HG03571 (cell line): ENCODE data around the gene HFE.
"Not testable (repeated sequence)": the region's sequence is repeated elsewhere in the genome, so short reads cannot be mapped to it uniquely, and the experiment has no call there.

Experiments used
- ATAC-seq: cut with Tn5 transposase; IDR thresholded peaks from one replicate; pipeline ENCODE4 v1.9.1; 2021; ENCODE audit not compliant: unreplicated experiment

HFE gene

GRCh38 chr6:26087284-26088115, at the start of gene HFE:
Gene HFE, plus strand, starts transcription at chr6:26087429. Its CDS starts 12 bp downstream, at chr6:26087441.
- ATAC-seq = no peak

- no peak for ATAC-seq
These were observed 45.3 kb upstream of the HFE start for GRCh38 chr6:26041946-26042345.

DNA sequence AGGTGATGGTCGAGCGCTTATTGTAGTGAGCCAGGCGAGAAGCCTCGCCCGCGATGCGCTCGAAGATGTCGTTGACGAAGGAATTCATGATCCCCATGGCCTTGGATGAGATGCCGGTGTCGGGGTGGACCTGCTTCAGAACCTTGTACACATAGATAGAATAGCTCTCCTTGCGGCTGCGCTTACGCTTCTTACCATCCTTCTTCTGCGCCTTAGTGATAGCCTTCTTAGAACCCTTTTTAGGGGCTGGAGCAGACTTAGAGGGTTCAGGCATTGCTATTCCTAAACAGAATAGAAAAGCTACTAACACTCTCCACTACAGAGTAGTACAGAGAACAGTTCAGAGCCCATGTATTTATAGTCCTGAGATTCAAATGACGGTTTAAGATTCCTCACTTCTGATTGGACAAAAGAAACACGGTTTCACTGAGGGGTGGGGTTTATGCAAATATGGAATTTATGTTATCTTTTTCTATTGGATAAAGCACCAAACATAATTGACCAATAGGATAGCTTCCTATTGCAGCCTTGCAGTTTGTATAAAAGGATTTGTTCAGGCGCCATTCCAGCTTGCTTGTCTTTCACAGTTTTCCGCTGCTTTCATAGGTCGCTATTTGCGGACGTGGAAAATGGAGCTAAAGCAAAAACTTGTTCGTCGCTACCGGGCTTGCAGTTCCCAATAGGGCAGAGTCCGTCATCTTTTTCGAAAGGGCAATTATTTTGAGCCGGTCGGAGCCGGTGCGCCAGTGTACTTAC, 43.7 kb upstream of the HFE start:
- ATAC-seq = peak; percentile 69

DNA sequence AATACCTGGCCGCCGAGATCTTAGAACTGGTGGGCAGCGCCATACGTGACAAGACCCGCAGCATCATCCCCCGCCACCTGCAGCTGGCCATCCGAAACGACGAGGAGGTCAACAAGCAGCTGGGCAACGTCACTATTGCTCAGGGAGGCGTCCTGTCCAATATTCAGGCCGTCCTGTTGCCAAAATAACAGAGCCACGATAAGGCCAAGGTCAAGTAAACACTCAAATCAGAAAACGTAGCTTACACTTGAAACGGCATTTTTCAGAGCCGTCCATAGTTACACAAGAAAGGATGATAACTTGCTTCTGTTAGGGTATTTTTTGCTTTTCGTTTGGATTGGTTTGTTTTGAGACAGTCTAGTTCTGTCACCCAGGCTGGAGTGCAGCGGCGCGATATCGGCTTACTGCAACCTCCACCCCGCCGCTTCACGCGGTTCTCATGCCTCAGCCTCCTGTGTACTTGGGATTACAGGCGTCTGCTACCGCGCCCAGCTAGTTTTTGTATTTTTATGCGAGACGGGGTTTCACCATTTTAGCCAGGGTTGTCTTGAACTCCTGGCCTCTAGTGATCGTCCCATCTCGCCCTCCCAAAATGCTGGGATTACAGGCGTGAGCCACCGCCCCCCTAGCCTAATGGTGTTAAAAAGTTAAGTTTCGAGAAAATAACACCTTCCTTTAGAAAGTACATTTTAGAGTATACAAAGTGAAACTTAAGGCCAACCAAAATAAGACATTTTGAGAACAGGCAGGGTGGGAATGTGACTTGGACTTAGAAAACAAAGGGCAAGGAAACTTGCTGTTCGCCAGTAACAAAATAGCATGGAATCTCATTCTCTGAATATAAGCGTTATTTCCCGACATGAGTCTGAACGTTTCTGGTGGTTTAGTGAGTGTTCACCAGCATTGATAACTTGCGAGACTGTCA, 42.8 kb upstream of the HFE start:
- ATAC-seq = peak; percentile 18

DNA sequence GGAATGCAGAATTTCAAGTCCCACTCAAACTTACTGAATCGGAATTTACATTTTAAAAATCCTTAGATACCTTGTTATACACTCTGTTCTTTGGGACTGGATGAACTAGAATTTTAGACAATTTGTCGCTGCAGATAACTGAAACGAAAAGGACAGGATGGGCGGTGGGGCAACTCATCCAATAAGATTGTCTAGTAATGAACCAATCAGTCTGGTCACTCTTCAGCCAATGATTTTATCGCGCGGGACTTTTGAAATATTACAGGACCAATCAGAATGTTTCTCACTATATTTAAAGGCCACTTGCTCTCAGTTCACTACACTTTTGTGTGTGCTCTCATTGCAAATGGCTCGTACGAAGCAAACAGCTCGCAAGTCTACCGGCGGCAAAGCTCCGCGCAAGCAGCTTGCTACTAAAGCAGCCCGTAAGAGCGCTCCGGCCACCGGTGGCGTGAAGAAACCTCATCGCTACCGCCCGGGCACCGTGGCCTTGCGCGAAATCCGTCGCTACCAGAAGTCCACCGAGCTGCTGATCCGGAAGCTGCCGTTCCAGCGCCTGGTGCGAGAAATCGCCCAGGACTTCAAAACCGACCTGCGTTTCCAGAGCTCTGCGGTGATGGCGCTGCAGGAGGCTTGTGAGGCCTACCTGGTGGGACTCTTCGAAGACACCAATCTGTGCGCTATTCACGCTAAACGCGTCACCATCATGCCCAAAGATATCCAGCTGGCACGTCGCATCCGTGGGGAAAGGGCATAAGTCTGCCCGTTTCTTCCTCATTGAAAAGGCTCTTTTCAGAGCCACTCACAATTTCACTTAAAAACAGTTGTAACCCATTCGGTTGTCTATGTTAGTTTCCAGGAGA, 41.9 kb upstream of the HFE start:
- peak; percentile 46 for ATAC-seq

- no peak for ATAC-seq
These were observed 41.3 kb upstream of the HFE start for GRCh38 chr6:26045928-26046368.

GRCh38 chr6:26047329-26047728, 39.9 kb upstream of the HFE start:
- not testable (repeated sequence) for ATAC-seq

DNA sequence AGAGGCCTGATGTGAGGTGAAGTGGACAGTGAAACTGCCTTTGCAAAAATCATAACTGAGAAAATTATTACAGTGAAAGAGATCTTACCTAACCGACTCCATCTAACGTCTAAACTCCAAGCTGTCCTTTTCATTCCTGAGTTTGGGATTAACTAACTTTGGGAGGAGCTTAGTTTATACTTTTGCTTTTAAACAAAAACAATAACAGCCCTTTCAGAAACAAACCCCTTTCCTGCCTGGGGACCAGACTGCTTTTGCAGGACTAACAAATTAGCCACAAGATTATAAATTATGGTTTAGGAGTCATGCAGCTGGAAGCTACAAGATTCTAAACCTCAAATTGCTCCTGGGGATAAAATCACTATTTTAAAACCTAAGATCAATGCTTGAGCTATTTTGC, 38.6 kb upstream of the HFE start:
- ATAC-seq = no peak

- no peak for ATAC-seq
These were observed 35.4 kb upstream of the HFE start for GRCh38 chr6:26051665-26052310.

GRCh38 chr6:26052762-26053250, 34.4 kb upstream of the HFE start:
- ATAC-seq = not testable (repeated sequence)

GRCh38 chr6:26053992-26054780, 33.0 kb upstream of the HFE start:
- no peak for ATAC-seq

DNA sequence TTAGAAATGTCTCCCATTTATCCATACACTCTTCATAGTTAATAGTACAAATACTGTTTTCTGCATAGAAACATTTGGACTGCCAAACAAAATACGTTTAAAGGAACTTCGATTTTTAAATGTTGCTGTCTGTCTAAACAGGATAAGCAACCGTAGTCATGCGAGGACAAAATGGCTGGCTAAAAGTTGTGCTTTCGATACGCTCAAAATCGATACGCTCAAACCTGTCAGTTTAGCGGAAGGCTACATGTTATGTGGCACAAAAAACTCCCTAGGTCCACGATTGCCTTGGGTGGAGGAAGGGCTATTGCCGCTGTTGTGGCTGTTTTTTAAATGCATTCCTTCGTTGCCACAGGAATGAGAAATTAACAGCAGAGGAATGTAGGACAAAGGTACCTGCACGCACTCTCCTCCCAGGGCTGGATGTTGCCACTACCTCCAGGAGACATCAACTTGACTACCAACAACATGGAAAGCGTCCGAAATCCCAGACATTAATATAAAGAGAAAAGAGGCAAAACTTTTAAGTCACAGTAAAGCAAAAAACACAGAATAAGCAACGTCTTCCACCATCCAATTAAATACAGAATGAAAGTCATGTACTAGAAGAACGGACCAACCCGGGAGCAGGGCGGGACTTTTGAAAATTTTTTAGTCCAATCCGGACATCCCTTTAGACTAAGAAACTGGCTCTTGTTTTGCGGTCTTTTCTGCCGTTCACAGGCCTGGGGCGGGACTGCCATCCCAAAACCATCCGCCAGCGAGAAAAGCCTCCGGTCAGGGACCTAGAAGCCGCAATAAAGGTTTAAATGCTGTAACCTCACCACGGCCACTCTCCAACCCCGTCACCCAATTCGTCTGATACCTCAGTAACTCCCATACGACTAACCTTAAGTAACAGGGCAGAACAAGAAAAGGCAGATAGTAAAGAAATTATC, 32.2 kb upstream of the HFE start:
- ATAC-seq = peak; percentile 39

DNA sequence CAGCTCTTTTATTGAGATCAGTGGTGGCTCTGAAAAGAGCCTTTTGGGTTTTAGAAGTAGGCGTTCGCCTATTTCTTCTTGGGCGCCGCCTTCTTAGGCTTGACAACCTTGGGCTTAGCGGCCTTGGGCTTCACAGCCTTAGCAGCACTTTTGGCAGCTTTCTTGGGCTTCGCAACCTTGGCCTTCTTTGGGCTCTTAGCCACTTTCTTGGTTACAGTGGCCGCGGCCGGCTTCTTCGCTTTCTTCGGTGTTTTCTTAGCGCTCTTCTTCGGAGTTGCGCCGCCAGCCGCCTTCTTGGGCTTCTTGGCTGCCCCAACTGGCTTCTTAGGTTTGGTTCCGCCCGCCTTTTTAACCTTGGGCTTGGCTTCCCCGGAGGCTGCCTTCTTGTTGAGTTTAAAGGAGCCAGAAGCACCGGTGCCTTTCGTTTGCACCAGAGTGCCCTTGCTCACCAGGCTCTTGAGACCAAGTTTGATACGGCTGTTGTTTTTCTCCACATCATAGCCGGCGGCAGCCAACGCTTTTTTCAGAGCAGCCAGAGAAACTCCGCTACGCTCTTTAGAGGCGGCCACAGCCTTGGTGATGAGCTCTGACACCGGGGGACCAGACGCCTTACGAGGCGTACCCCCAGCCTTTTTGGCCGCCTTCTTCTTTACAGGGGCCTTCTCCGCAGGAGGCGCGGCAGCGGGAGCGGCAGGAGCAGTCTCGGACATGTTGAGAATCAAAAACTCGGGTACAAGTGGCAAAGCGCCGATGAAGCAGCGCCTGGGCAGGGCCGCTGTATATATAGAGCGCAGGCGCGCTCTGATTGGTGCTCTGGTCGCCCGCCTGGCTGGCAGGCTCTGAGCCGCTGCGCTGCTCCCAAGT, 31.3 kb upstream of the HFE start:
- ATAC-seq = peak; percentile 75

GRCh38 chr6:26056583-26057350, 30.5 kb upstream of the HFE start:
- ATAC-seq = no peak

DNA sequence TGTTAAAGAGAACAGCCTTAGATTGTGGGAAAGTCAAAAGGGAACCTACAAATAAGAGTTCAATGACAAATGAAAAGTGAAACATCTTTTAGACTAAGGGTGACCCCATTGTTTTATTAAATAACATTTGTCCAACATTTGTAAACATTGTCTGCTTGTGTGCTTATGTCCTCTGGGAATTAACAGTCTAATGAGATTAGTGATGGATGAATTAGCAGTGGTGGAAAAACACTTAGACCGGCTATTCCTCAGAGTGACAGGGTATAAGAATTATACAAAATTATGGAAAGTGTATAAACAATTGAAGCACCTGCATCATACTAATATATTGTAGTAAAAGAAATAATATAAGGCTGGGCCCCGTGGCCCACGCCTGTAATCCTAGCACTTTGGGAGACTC, 29.3 kb upstream of the HFE start:
- ATAC-seq = no peak

- ATAC-seq = not testable (repeated sequence)
These were observed 28.7 kb upstream of the HFE start for GRCh38 chr6:26058477-26059033.
